Measurements from ENCODE around the gene SRRM2.

Gene SRRM2

GRCh38 chr16:2809149-2809760 is 56.8 kb downstream of the SRRM2 start:
- no peaks in the 10 kb centered on the region for H3K4me1 Mint-ChIP-seq

GRCh38 chr16:2810651-2811050 is 58.2 kb downstream of the SRRM2 start:
- Mint-ChIP-seq H3K4me1 (peaks cover 4% of the 10 kb centered on the region), H3K27ac (no peak overlapping the region), H3K4me3 (no peak overlapping the region), H3K36me3 (ENCODE audit: low read depth) (no peaks in the 10 kb centered on the region), H3K9me3 (peaks cover 25% of the 10 kb centered on the region), H3K27me3 (ENCODE audit: low read depth, poor library complexity) (peaks cover 73% of the 10 kb centered on the region)
- no peak for DNase-seq
- TF ChIP-seq CTCF (IDR thresholded peaks at IDR 0.05) = no peak

More at GRCh38 chr16:2809149-2809760, 56.8 kb downstream of the SRRM2 start:
- H3K9me3 Mint-ChIP-seq = peaks cover 37% of the 10 kb centered on the region
- H3K36me3 Mint-ChIP-seq (ENCODE audit: low read depth) = no peaks in the 10 kb centered on the region
- no peak overlapping the region for H3K4me3 Mint-ChIP-seq
- no peak for DNase-seq
- TF ChIP-seq CTCF (IDR thresholded peaks at IDR 0.05) = no peak
- peaks cover 76% of the 10 kb centered on the region for H3K27me3 Mint-ChIP-seq (ENCODE audit: low read depth, poor library complexity)
- H3K27ac Mint-ChIP-seq = no peak overlapping the region

- peaks cover 6% of the 10 kb centered on the region for H3K4me1 Mint-ChIP-seq
- H3K9me3 Mint-ChIP-seq = peaks cover 21% of the 10 kb centered on the region
- H3K36me3 Mint-ChIP-seq (ENCODE audit: low read depth) = no peaks in the 10 kb centered on the region
- no peak overlapping the region for H3K27ac Mint-ChIP-seq
- TF ChIP-seq CTCF (IDR thresholded peaks at IDR 0.05) = no peak
- no peak for DNase-seq
- no peak overlapping the region for H3K4me3 Mint-ChIP-seq
- H3K27me3 Mint-ChIP-seq (ENCODE audit: low read depth, poor library complexity) = peaks cover 67% of the 10 kb centered on the region
Observed at GRCh38 chr16:2811703-2812471, 59.4 kb downstream of the SRRM2 start.

- no peaks in the 10 kb centered on the region for H3K36me3 Mint-ChIP-seq (ENCODE audit: low read depth)
- peaks cover 54% of the 10 kb centered on the region for H3K27me3 Mint-ChIP-seq (ENCODE audit: low read depth, poor library complexity)
- no peak for DNase-seq
- TF ChIP-seq CTCF (IDR thresholded peaks at IDR 0.05) = no peak
- peaks cover 8% of the 10 kb centered on the region for H3K9me3 Mint-ChIP-seq
- no peak overlapping the region for H3K4me3 Mint-ChIP-seq
- H3K4me1 Mint-ChIP-seq = peaks cover 6% of the 10 kb centered on the region
- no peak overlapping the region for H3K27ac Mint-ChIP-seq
Observed at GRCh38 chr16:2813771-2814221, 61.4 kb downstream of the SRRM2 start.

GRCh38 chr16:2814551-2815298 is 62.3 kb downstream of the SRRM2 start:
- Mint-ChIP-seq H3K27me3 (ENCODE audit: low read depth, poor library complexity) (peaks cover 46% of the 10 kb centered on the region), H3K27ac (no peak overlapping the region), H3K4me3 (no peak overlapping the region), H3K4me1 (peaks cover 6% of the 10 kb centered on the region), H3K36me3 (ENCODE audit: low read depth) (no peaks in the 10 kb centered on the region), H3K9me3 (no peaks in the 10 kb centered on the region)
- no peak for DNase-seq
- no peak for TF ChIP-seq CTCF (IDR thresholded peaks at IDR 0.05)
